ENCODE data around the gene CHRDL2.

The CHRDL2 gene

DNA sequence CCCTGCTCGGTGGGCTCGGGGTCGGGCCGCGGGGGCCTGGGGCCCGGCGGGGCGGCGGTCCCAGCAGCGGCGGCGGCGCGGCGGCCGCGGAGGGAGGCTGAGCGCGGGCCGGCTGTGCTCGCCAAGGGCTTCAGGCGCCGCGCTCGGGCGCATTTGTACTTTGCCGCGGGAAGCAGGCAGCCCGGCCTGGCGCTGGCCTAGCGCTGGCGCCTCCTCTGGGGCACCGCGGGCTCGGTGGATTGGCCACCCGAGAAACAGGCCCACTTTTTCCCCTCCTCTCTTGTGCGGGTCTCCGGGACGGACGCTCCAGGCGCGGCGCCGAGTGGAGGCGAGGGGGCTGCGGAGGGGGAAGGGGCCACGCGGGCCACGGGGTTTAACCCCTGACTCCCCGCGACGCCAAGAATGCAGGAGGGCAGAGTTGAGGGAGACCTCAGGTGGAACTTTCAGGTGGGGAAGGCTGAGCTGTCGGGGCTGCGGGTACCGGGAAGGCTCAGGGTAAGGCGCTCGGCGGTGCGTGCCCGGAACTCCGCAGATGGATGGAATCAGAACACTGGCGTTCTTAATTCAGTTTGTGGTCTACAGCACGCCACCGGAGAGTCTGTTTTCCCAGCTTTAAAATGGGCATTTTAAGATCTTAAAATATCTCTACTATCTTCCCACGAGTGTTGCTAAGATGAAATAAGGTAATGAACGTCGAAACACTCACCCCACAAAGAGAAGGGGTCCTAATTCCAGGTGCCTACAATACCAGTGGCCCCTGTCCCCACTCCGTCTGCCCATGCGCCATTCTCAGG, at the start of gene CHRDL2:
TSS of gene CHRDL2 (minus strand) at position 126 of the 794 bp plus-strand sequence. CDS start 538 bp downstream, outside the sequence.
- no peak for DNase-seq (ENCODE audit: extremely low spot score)
- ChIA-PET CTCF (interaction anchor here (1.1 to 2.0 kb wide), 5 partner anchors 9 to 121 kb away, joined by 3 to 6 read pairs (median 4); no protein-coding TSS in a partner anchor), POLR2A (no interaction called here)

GRCh38 chr11:74780248-74781005, 49.2 kb upstream of the CHRDL2 start:
- DNase-seq (ENCODE audit: extremely low spot score), result no peak
- ChIA-PET POLR2A (no interaction called here), CTCF (interaction anchor here (0.9 to 1.5 kb wide), 3 partner anchors 10 to 41 kb away, joined by 3 to 8 read pairs (median 4); no protein-coding TSS in a partner anchor)

More for the DNA sequence above, at the start of gene CHRDL2:
- TF ChIP-seq, protein P1, sequence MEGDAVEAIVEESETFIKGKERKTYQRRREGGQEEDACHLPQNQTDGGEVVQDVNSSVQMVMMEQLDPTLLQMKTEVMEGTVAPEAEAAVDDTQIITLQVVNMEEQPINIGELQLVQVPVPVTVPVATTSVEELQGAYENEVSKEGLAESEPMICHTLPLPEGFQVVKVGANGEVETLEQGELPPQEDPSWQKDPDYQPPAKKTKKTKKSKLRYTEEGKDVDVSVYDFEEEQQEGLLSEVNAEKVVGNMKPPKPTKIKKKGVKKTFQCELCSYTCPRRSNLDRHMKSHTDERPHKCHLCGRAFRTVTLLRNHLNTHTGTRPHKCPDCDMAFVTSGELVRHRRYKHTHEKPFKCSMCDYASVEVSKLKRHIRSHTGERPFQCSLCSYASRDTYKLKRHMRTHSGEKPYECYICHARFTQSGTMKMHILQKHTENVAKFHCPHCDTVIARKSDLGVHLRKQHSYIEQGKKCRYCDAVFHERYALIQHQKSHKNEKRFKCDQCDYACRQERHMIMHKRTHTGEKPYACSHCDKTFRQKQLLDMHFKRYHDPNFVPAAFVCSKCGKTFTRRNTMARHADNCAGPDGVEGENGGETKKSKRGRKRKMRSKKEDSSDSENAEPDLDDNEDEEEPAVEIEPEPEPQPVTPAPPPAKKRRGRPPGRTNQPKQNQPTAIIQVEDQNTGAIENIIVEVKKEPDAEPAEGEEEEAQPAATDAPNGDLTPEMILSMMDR (IDR thresholded peaks at IDR 0.05; ENCODE audit: control extremely low read depth, extremely low read depth, low read depth, missing control alignments), result no peak

GRCh38 chr11:74778581-74778980, 47.4 kb upstream of the CHRDL2 start:
- TF ChIP-seq, protein P1 (IDR thresholded peaks at IDR 0.05; ENCODE audit: control extremely low read depth, extremely low read depth, low read depth, missing control alignments), result no peak
- POLR2A ChIA-PET, result no interaction called here
- CTCF ChIA-PET, result interaction anchor here (0.8 to 1.0 kb wide), 3 partner anchors 13 to 61 kb away, joined by 3 to 8 read pairs (median 3); no protein-coding TSS in a partner anchor
- DNase-seq (ENCODE audit: extremely low spot score), result no peak

More at GRCh38 chr11:74780248-74781005, 49.2 kb upstream of the CHRDL2 start:
- TF ChIP-seq, protein P1 (IDR thresholded peaks at IDR 0.05; ENCODE audit: control extremely low read depth, extremely low read depth, low read depth, missing control alignments), result no peak

- ChIA-PET POLR2A (no interaction called here), CTCF (interaction anchor here (0.8 to 1.0 kb wide), 3 partner anchors 14 to 62 kb away, joined by 3 to 8 read pairs (median 3); no protein-coding TSS in a partner anchor)
- no peak for DNase-seq (ENCODE audit: extremely low spot score)
- TF ChIP-seq, protein P1 (IDR thresholded peaks at IDR 0.05; ENCODE audit: control extremely low read depth, extremely low read depth, low read depth, missing control alignments), result no peak
Measured at GRCh38 chr11:74777877-74778276, 46.7 kb upstream of the CHRDL2 start.

GRCh38 chr11:74777038-74777437, 45.8 kb upstream of the CHRDL2 start:
- no peak for DNase-seq (ENCODE audit: extremely low spot score)
- TF ChIP-seq, protein P1 (IDR thresholded peaks at IDR 0.05; ENCODE audit: control extremely low read depth, extremely low read depth, low read depth, missing control alignments), result no peak
- ChIA-PET POLR2A (no interaction called here), CTCF (no interaction called here)

- TF ChIP-seq, protein P1 (IDR thresholded peaks at IDR 0.05; ENCODE audit: control extremely low read depth, extremely low read depth, low read depth, missing control alignments), result no peak
- CTCF ChIA-PET, result no interaction called here
Measured at GRCh38 chr11:74776546-74776945, 45.3 kb upstream of the CHRDL2 start.

More at GRCh38 chr11:74776546-74776945, 45.3 kb upstream of the CHRDL2 start:
- no peak for DNase-seq (ENCODE audit: extremely low spot score)
- POLR2A ChIA-PET, result no interaction called here
